ENCODE results near the gene PPP1R12C.
A peak's percentile ranks its signal among the peaks of the same experiment; 100 is the strongest.
"Not testable (repeated sequence)": the region's sequence is repeated elsewhere in the genome, so short reads cannot be mapped to it uniquely, and the experiment has no call there.

Gene PPP1R12C

GRCh38 chr19:55071129-55071502 is 46.3 kb downstream of the PPP1R12C start:
- DNase-seq (ENCODE audit: low spot score): peak; percentile 84

GRCh38 chr19:55070466-55071128 is 46.8 kb downstream of the PPP1R12C start:
- no peak for DNase-seq (ENCODE audit: low spot score)

GRCh38 chr19:55069865-55070197 is 47.6 kb downstream of the PPP1R12C start:
- DNase-seq (ENCODE audit: low spot score): no peak

- DNase-seq (ENCODE audit: low spot score): peak; percentile 63
Measured at GRCh38 chr19:55068950-55069864, 48.2 kb downstream of the PPP1R12C start.

GRCh38 chr19:55067869-55068268 is 49.6 kb downstream of the PPP1R12C start:
- DNase-seq (ENCODE audit: low spot score): no peak

- no peak for DNase-seq (ENCODE audit: low spot score)
Measured at GRCh38 chr19:55066107-55066709, 51.2 kb downstream of the PPP1R12C start.

GRCh38 chr19:55065516-55065915 is 51.9 kb downstream of the PPP1R12C start:
- DNase-seq (ENCODE audit: low spot score): not testable (repeated sequence)

- DNase-seq (ENCODE audit: low spot score): no peak
Measured at GRCh38 chr19:55063492-55063843, 54.0 kb downstream of the PPP1R12C start.

GRCh38 chr19:55062735-55063491 is 54.5 kb downstream of the PPP1R12C start, which contains the start of gene RDH13:
Gene RDH13 (minus strand): TSS chr19:55063148. CDS start chr19:55063032, 116 bp downstream.
- peak; percentile 97 for DNase-seq (ENCODE audit: low spot score)

- not testable (repeated sequence) for DNase-seq (ENCODE audit: low spot score)
Measured at GRCh38 chr19:55060287-55060686, 57.1 kb downstream of the PPP1R12C start.

- DNase-seq (ENCODE audit: low spot score): no peak
Measured at GRCh38 chr19:55058781-55059610, 58.4 kb downstream of the PPP1R12C start.

GRCh38 chr19:55056827-55057226 is 60.6 kb downstream of the PPP1R12C start:
- DNase-seq (ENCODE audit: low spot score): no peak

- DNase-seq (ENCODE audit: low spot score): no peak
Measured at GRCh38 chr19:55053735-55054134, 63.7 kb downstream of the PPP1R12C start.

- no peak for DNase-seq (ENCODE audit: low spot score)
Measured at GRCh38 chr19:55050749-55051532, 66.5 kb downstream of the PPP1R12C start.

- no peak for DNase-seq (ENCODE audit: low spot score)
Measured at GRCh38 chr19:55048446-55048845, 69.0 kb downstream of the PPP1R12C start.

GRCh38 chr19:55047951-55048350 is 69.5 kb downstream of the PPP1R12C start:
- DNase-seq (ENCODE audit: low spot score): no peak

GRCh38 chr19:55046975-55047622 is 70.3 kb downstream of the PPP1R12C start:
- DNase-seq (ENCODE audit: low spot score): no peak

GRCh38 chr19:55044771-55045716 is 72.4 kb downstream of the PPP1R12C start:
- DNase-seq (ENCODE audit: low spot score): no peak

GRCh38 chr19:55044286-55044685 is 73.2 kb downstream of the PPP1R12C start:
- DNase-seq (ENCODE audit: low spot score): no peak

Measured in RKO (cell line).